Erythroblast (primary cell): ENCODE results near the gene SH3D19.
"Not testable (repeated sequence)": the region's sequence is repeated elsewhere in the genome, so short reads cannot be mapped to it uniquely, and the experiment has no call there.

Experiments used
- GATA1 ChIP-seq: IDR thresholded peaks from 2 replicates; pipeline ENCODE4 v1.6.1; 2011; ENCODE audit warnings: low read depth, mild to moderate bottlenecking, control low read depth, low read length, moderate library complexity
- POLR2A ChIP-seq: IDR thresholded peaks from 2 replicates; pipeline ENCODE4 v1.6.1; 2011; ENCODE audit warnings: mild to moderate bottlenecking, low read length

GRCh38 chr4:151268905-151269304, 56.5 kb downstream of the SH3D19 start:
- TF ChIP-seq POLR2A, GATA1: not testable (repeated sequence)
